Kidney capillary endothelial cell (primary cell): Measurements from ENCODE around the gene MLH1.
"Not testable (repeated sequence)": the region's sequence is repeated elsewhere in the genome, so short reads cannot be mapped to it uniquely, and the experiment has no call there.

Source experiments
- DNase-seq: peaks from one replicate; pipeline ENCODE4 v3.0.0-alpha.2; 2018; ENCODE audit warnings: low spot score

MLH1 gene

DNA sequence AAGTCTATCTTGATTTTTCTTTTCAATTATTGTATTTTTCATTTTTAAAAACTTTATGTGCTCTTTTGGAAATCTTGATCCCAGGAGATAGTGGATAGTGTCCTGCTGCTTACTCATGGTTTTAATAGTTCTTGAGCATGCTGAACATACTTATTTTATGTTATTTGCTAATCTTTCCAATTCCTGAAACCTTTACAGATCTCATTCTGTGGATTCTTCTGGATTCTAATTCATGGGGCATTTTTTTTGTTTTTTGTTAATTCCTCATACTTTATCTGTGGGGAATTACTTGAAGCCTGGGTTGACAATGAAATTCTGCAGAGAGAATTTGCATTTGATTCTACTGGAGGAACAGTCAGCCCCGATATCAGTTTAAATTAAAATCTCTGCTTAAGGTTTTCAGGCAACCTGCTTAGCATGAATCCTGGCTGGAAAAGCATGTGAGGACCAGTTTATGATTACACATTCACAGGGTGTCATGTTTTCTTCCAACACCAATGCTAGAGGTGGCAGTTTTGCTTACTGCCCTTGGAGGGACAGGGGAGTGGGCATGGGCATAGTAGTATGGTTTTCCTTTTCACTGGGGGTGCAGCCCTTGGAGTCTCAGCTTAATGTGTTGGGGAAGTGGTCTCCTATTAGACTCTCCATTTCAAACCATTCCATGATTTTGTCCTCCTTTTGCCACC, 46.0 kb downstream of the MLH1 start:
- no peak for DNase-seq

DNA sequence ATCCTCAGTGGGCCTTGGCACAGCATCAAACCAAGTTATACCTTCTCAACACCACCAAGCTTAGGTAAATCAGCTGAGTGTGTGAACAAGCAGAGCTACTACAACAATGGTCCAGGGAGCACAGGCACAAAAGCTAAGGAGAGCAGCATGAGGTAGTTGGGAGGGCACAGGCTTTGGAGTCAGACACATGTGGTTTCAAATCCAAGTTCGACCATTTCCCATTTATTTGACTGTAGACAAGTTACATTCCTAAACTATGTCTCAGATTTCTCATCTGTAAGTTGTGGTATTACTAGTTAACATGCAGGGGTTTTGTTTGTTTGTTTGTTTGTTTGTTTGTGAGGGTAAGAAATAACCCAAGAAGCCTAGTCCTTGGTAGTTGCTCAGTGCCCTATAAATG, 46.9 kb downstream of the MLH1 start:
- DNase-seq = no peak

DNA sequence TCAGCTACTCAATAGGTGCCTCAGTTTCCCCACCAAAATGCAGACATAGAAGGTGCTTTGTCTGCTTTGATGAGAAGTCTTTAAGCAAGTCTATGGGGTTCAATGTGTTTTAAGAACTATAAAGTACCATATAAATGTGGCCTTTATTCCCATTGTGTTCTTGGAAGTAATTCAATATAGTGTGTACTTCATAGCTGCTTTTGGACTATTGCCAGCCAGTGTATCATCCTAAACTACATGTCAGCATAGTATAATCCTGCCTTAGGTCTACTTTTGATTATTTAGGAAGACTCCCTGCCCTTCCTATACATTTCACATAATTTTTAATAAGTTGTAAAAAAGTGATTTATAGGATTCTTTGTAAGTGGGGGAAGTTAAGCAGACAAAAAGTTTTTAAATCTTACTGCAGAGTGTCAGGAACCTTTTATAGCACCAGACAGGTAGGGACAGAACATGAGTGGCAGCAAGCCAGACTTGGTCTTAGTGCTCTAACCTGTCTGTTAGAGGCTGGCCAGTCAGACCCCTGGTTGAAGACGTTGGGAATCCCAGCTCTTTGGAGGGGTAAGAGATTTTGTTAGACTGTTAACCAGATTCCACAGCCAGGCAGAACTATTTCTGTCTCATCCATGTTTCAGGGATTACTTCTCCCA, 48.4 kb downstream of the MLH1 start:
- no peak for DNase-seq

DNA sequence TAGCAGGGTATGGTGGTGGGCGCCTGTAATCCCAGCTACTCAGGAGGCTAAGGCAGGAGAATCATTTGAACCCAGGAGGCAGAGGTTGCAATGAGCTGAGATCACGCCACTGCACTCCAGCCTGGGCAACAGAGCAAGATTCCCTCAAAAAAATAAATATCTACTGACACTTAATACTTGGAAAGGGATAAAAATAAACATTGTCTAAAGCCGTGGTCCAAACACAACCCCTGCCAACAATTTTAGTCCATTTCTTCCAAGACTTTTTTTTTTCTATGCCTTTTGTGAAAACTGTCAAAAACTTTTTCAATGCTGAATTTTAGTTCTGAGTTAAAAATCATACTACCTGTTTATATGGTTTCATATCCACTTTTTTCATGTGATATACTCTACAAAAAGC, 49.4 kb downstream of the MLH1 start:
- DNase-seq = not testable (repeated sequence)

GRCh38 chr3:37050282-37050681, 57.0 kb downstream of the MLH1 start:
- DNase-seq = no peak

DNA sequence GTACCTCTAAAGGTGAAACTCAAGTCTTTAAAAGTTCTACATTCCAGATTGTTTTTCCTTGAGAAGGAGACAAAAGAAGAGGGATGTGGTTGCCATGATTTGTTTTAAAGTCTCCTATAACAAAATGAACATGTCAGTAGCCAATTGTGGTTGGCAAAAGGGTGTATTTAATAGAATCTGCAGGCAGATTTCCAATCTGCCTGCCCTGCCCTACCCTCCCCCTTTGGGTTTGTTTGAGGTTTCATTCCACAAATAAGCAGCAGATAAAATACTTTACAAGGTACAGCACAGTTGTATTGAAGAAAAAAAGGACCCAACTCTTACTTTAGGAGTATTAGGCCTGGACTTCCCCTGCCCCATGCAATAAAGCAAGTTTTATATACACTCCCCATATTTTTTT, 59.5 kb downstream of the MLH1 start:
- no peak for DNase-seq

- DNase-seq = no peak
Measured at GRCh38 chr3:37053337-37053736, 60.0 kb downstream of the MLH1 start.

GRCh38 chr3:37053753-37054152, 60.4 kb downstream of the MLH1 start:
- DNase-seq = no peak

DNA sequence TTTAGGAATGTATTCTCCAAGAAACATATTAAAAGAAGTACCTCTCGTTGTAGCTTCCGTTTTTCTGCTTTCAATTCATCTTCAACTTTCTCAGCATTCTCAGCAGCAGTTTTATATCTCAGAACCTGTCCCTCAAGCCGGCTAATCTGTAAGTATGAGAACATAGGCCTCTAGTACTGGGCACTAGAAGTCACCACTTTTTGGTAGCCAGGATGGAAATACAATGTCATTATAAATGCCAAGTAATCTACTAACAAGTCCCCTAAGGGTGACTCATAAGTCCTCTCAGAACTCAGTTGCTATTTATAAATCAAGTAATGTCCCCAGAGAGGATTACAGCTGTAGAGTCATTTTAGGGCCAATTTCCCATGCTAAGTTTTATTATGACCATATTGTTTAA, 61.1 kb downstream of the MLH1 start:
- DNase-seq = peak; percentile 86

GRCh38 chr3:37055077-37055476, 61.8 kb downstream of the MLH1 start:
- DNase-seq = not testable (repeated sequence)

DNA sequence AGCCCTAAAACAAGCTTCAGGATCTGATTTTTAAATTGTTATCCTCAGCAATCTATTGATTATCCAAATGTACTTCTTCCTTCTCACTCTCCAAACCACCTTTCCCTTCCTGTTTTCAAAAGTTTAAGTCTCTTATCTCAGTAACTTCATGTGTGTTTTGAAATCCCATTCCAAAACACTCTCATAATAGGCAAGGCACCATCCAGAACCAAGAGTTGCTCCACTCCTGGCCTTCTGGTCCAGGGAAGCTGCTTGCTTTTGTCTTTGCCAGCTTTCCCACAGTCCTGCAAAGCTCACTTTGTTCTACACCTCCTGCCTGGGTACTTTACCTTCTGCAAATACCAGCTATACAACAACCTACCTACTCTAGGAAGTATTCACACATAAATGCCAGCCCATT, 63.5 kb downstream of the MLH1 start:
- no peak for DNase-seq

DNA sequence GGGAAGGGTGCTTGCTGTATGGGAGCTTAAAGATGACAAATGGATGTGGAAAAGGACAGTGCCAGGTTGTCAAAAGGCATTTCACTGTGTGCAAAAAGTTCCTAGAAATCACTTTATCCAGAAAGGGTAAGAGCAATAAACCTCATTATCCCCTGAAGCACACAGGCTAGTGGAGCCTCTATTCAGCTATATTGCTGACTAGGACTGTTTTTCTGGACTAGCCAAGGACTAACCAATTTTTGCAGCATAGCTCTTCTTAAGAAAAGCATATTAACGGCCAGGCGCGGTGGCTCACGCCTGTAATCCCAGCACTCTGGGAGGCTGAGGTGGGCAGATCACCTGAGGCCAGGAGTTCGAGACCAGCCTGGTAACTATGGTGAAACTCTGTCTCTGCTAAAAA, 64.8 kb downstream of the MLH1 start:
- no peak for DNase-seq

DNA sequence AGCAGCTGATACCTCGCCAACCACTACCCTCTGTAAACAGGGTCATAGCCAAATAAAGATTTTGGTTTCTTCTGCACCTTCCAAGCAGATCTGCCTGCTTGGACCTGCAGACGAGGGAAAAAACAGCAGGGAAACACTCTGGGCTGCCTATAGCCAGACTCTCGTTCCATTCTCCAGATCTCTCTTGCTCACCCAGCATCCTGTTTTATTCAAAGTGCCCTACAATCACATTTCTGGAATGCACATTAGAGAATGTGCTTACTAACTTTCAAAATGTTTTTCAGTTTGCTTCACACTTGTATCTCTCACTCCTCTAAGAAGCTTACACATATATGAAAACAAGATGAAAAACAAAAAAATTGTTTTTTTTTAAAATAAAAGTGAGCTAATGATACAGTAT, 71.4 kb downstream of the MLH1 start:
- no peak for DNase-seq

DNA sequence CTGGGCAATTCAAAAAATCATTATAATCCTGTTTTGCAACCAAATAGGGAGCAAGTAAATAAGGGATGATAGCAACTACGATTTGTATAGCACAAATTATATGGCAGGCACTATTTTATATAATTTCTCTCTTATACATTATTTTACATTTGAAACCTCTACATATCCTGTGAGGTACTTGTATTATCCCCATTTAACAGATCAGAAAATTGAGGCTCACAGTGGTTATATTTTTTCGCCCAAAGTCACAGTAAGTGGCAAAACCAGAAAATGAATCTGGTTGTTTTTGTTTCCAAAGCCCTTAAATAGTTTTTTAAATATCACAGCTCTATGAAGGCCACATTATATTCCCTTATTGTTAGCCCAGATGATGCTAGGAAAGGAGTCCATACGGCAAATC, 74.3 kb downstream of the MLH1 start:
- no peak for DNase-seq

GRCh38 chr3:37068031-37068430, 74.7 kb downstream of the MLH1 start:
- DNase-seq = no peak

GRCh38 chr3:37071921-37072320, 78.6 kb downstream of the MLH1 start:
- DNase-seq = no peak

DNA sequence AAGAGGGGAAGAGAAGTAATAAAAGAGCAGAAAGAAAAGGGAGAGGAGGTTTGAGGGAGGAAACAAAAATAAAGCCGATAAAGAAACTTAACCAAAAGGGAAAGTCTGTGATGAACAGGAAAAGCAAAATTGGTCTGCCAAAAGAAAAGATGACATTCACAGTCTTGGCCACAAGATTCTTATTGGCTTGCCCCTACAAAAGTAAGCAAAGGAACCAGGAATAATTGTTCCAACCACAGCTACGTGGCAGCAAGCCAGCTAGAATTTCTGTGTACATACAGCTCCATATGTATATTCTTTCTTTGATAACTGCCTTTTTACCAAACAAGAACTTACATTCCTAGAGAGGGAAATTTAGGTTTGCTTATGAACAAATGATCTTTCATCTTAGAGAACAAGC, 79.6 kb downstream of the MLH1 start:
- DNase-seq = no peak

DNA sequence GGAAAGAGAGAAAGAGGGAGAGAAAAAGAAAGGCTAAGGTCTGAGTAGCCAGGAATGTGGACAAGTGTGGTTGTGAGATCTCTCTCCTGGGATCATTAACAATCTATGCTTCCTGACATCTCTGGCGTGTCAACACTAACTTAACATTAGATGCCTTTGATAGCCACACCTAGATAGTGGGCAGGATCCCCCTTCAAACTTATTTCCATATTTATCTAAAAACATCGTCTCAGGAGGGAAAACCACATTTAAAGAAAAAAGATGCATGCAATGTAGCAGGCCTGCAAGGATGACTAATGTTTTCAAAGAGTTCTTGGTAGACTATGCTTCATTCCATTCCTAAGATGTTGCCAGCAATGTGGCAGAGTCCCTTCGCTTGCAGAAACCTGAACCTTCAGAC, 80.9 kb downstream of the MLH1 start:
- no peak for DNase-seq

DNA sequence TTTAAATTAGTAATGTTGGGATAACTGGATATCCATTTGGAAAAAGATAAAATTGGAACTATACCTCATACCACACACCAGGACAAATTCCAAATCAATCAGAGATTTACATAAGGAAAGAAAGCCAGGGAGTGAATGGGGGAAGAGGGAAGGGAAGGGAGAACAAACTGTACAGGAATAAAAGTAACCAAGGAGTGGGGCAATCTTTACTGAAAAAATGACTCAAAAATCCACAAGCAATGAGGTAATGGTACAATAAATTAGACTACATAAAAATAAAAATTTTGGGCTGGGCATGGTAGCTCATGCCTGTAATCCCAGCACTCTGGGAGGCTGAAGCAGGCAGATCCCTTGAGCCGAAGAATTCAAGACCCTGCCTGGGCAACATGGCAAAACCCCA, 82.6 kb downstream of the MLH1 start:
- DNase-seq = no peak

- no peak for DNase-seq
Measured at GRCh38 chr3:37082317-37082716, 89.0 kb downstream of the MLH1 start.

- DNase-seq = no peak
Measured at GRCh38 chr3:37086918-37087317, 93.6 kb downstream of the MLH1 start.

DNA sequence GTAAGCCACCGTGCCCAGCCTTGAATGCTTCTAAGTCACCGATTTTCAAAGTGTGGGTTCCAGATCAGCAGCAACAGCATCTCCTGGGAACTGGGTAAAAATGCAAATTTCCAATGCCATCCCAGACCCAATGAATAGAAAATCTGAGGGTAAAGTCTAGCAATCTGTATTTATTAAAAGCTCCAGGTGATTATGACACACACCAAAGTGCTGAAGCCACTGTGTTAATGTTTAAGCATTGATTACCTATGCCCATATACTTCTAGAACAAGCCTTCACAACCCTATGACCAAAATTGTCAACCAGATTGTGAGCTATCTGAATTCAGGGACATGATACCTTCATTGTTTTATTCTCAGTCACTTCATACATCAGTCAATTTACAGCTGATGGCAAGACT, 94.6 kb downstream of the MLH1 start:
- no peak for DNase-seq

DNA sequence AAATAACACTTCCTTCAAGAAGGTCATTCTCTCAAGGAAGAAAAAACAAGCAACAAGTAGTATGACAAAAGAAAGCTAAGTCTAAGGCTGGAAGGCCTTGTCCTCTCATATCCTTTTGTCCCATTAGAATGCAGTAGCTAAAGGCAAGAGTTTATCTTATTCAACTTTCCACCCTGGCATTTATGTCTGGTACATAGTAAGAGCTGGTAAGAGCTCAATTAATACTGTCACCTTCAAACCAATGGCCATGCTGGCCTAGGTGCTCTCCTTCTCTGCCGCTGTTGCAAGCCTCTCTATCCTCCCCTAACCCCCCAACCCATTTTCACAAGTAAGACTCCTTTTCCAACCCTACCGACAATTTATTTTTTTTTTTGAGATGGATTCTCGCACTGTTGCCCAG, 99.2 kb downstream of the MLH1 start:
- no peak for DNase-seq

DNA sequence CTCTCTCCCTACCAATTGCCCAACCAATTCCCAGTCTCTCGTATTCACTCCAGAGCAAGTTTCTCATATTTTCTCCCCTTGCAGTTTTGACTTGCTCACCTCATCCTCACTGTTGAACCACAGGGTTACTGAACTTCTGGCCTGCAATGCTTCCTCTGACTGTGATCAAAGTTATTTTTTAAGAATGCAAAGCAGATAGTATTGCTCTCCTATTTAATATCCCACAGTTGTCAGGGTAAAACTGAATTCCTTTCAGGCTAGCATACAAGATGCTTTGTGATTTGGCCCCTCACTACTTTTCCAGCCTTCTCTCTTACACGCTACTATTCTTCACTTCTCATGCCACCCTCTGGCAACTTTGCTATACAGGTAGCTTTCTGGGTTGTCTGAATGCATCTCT, 100.2 kb downstream of the MLH1 start:
- no peak for DNase-seq
